Measurements from ENCODE around the gene SH3RF3. TPM values are rescaled to one million over a fixed set of nuclear protein-coding genes. Genes with fewer than 3 reads are reported as not detected.
A peak's percentile ranks its signal among the peaks of the same experiment; 100 is the strongest.

Gene SH3RF3
- total and polyA plus RNA-seq, 5 donors = 5.7 to 8.8 (median 8.1) TPM

DNA sequence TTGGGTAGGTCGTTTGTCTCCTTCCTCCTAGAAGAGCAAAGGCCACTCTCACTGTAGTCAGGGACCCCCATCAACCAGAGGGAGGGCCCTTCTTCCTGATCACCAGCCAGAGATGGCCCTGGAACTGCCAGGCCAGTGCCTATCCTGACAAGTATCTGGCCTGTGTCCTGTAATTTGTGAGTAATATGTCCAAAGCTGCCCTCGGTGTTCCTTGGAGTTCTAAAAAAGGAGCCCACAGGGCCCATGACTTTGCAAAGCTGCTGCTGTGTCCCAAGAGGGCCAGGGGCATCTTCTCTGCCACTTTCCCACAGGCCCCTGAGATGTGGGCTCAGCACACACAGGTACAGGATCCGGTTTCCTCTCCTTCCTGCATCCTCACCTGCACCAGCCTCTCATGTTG is 272.4 kb downstream of the SH3RF3 start:
- Histone ChIP-seq H3K4me1 (ENCODE audit: control insufficient read depth, insufficient read depth, low read length) (no peaks in the 10 kb centered on the region), H3K9me3 (ENCODE audit: control insufficient read depth, low read length) (no peaks in the 10 kb centered on the region), H3K27ac (ENCODE audit: low read length) (no peak overlapping the region), H3K27me3 (ENCODE audit: control insufficient read depth, insufficient read depth) (no peaks in the 10 kb centered on the region), H3K4me3 (ENCODE audit: low read length) (no peak overlapping the region)
- WGBS = 77% methylated on average over 3 of the region's 3 CpGs
- DNase-seq (no peak), ATAC-seq (no peak)
- intact Hi-C loops (cut with DNase I) = no loop called here

DNA sequence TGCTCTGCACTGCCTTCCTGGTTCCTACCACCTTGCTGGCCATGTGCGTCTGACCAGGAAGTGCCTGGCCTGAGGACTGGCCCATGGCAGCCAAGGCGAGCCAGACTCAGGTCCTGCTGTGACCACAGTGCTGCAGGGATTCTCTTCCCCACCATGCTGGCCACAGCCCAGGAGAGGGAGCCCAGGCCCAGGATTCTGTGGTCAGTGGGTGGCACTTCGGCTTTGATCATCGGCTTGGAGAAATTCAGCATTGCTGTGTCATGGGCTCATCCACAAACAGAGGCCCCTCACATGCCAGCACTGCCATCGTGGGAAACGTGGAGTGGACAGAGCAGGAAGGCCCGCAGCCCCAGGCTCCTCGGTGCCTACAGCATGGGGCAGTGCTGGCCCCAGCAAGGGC is 273.2 kb downstream of the SH3RF3 start:
- Histone ChIP-seq H3K27me3 (ENCODE audit: control insufficient read depth, insufficient read depth) (no peaks in the 10 kb centered on the region), H3K4me1 (ENCODE audit: control insufficient read depth, insufficient read depth, low read length) (no peaks in the 10 kb centered on the region), H3K4me3 (ENCODE audit: low read length) (no peak overlapping the region), H3K27ac (ENCODE audit: low read length) (no peak overlapping the region), H3K9me3 (ENCODE audit: control insufficient read depth, low read length) (no peaks in the 10 kb centered on the region)
- WGBS = 80% methylated on average over 8 of the region's 8 CpGs
- intact Hi-C loops (cut with DNase I) = no loop called here
- DNase-seq (no peak), ATAC-seq (no peak)

DNA sequence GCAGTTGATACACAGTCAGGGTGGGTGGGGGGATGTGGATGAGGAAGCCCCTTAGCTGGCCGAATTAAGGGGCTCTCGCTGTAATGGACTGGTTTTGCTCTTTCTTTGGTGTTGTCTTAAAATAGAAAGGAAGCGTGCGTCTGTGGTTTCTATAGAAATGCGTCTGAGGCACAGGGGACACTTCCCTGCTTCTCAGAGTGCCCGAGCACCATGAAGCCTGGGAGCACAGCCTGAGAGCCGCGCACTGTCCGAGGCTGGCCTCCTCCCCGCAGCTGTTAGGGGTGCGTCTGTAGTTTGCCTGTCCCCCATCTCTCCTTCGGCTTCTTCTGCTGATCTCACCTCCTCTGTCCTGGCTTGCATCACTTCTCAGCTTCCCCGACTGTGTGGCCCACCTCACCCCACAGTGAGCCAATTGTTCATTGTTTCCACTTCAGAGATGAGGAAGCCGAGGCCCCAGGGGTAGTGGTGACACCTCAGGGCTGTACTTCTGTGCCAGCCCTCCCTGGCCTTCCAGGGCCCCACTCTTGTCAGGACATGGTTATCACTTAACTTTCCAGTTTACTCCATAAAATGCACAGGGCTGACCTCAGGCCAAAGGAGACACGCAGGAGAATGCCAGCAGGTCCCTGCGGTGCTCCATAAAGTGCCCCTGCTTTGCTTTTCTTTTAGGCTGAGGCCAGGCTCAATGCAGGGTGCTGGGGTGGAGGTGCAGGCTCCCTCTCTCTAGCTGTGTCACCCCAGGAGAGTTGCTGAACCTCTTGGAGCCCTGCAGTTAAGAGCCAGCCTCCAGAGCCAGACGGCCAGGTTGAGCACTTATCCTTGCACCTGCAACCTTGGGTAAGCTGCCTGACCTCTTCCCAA is 274.2 kb downstream of the SH3RF3 start:
- 81% methylated on average over 17 of the region's 17 CpGs for WGBS
- Histone ChIP-seq H3K27ac (ENCODE audit: low read length) (no peak overlapping the region), H3K27me3 (ENCODE audit: control insufficient read depth, insufficient read depth) (no peaks in the 10 kb centered on the region), H3K4me1 (ENCODE audit: control insufficient read depth, insufficient read depth, low read length) (no peaks in the 10 kb centered on the region), H3K4me3 (ENCODE audit: low read length) (no peak overlapping the region), H3K9me3 (ENCODE audit: control insufficient read depth, low read length) (no peaks in the 10 kb centered on the region)
- intact Hi-C loops (cut with DNase I) = no loop called here
- DNase-seq (peak in 1 of 3 donors; percentile 18), ATAC-seq (no peak)

DNA sequence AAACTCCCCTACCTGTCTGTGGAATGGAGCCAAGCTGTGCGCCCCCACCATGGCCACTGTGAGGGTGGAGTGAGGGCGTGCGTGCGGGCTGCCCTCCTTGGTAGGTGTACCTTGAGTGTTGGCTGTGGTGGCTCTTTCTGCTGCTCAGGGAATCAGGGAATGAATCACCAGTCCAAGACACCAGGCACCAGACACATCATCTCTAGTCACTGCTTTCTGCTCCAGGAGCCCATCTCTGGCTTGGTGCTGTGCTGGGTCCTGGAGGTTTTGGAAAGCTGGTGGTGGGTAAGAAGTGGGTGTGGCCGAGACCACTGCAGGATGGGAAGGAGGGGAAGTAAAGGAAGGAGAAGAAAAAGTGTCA is 274.8 kb downstream of the SH3RF3 start:
- ATAC-seq (no peak), DNase-seq (peak in 1 of 3 donors; percentile 27)
- Histone ChIP-seq H3K27ac (ENCODE audit: low read length) (no peak overlapping the region), H3K4me1 (ENCODE audit: control insufficient read depth, insufficient read depth, low read length) (no peaks in the 10 kb centered on the region), H3K4me3 (ENCODE audit: low read length) (no peak overlapping the region), H3K9me3 (ENCODE audit: control insufficient read depth, low read length) (no peaks in the 10 kb centered on the region), H3K27me3 (ENCODE audit: control insufficient read depth, insufficient read depth) (no peaks in the 10 kb centered on the region)
- intact Hi-C loops (cut with DNase I) = no loop called here
- 95% methylated on average over 5 of the region's 5 CpGs for WGBS

DNA sequence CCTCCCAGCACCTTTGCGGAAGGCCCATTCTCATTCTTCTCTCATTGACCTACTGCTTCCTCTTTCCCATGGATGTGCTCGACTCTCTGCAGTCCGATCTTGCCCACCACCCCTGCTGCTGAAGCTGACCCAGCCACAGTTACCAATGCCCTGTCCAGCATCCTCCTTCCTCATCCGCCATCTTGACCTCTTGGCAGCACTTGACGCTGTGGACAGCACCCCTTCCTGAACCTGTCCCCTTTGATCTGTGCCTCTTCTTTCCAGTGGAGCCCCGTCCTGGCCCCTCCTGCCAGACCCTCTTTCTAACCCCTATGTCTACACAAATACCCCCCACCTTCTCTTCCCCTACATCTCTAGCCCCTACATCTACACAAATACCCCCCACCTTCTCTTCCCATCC is 275.7 kb downstream of the SH3RF3 start:
- intact Hi-C loops (cut with DNase I) = no loop called here
- Histone ChIP-seq H3K9me3 (ENCODE audit: control insufficient read depth, low read length) (no peaks in the 10 kb centered on the region), H3K4me1 (ENCODE audit: control insufficient read depth, insufficient read depth, low read length) (no peaks in the 10 kb centered on the region), H3K4me3 (ENCODE audit: low read length) (no peak overlapping the region), H3K27me3 (ENCODE audit: control insufficient read depth, insufficient read depth) (no peaks in the 10 kb centered on the region), H3K27ac (ENCODE audit: low read length) (no peak overlapping the region)
- ATAC-seq (no peak), DNase-seq (no peak)
- 92% methylated on average over 6 of the region's 6 CpGs for WGBS

DNA sequence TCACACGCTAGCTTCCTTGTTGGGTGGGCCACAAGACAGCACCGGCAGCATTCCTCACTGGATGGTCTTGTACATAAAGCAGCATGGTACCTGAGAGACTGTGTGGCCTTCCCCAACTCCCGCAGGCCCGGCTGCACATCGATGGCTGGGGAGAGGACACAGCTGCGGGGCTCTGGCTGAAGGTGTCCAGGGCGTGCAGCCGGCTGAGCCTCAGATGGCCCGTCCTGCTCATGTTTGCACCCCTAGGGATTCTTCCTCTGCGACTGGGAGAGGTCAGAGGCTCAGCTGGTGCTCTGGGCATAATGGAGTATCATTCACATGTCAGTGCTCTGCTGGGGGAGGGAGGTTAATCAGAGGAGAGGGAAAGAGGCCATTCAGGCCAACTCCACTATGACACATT is 276.9 kb downstream of the SH3RF3 start:
- DNase-seq (peak in 1 of 3 donors; percentile 28), ATAC-seq (no peak)
- Histone ChIP-seq H3K9me3 (ENCODE audit: control insufficient read depth, low read length) (no peaks in the 10 kb centered on the region), H3K4me1 (ENCODE audit: control insufficient read depth, insufficient read depth, low read length) (peaks cover 2% of the 10 kb centered on the region), H3K27me3 (ENCODE audit: control insufficient read depth, insufficient read depth) (no peaks in the 10 kb centered on the region), H3K27ac (ENCODE audit: low read length) (no peak overlapping the region), H3K4me3 (ENCODE audit: low read length) (no peak overlapping the region)
- intact Hi-C loops (cut with DNase I) = no loop called here
- WGBS = 95% methylated on average over 10 of the region's 10 CpGs

DNA sequence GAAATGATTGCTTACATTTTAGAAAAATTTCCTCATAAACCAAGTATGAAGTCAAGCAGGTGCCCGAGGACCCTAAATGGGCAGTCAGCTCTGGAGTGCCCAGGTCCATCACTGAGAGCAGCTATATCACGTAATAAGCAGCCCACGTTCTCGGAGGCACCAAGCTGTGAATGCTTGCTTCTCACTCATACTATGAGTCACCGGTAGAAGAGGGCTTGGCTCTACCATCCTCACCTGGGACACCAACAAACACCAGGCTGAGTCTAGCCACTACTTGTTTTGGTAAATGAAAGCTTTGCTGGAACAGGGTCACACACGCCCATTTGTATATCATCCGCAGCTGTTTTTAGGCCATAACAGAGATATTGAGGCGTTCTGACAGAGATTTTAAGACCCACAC is 277.3 kb downstream of the SH3RF3 start:
- Histone ChIP-seq H3K4me3 (ENCODE audit: low read length) (no peak overlapping the region), H3K27ac (ENCODE audit: low read length) (no peak overlapping the region), H3K4me1 (ENCODE audit: control insufficient read depth, insufficient read depth, low read length) (peaks cover 2% of the 10 kb centered on the region), H3K9me3 (ENCODE audit: control insufficient read depth, low read length) (no peaks in the 10 kb centered on the region), H3K27me3 (ENCODE audit: control insufficient read depth, insufficient read depth) (no peaks in the 10 kb centered on the region)
- WGBS = 97% methylated on average over 8 of the region's 8 CpGs
- ATAC-seq (no peak), DNase-seq (no peak)
- intact Hi-C loops (cut with DNase I) = no loop called here

DNA sequence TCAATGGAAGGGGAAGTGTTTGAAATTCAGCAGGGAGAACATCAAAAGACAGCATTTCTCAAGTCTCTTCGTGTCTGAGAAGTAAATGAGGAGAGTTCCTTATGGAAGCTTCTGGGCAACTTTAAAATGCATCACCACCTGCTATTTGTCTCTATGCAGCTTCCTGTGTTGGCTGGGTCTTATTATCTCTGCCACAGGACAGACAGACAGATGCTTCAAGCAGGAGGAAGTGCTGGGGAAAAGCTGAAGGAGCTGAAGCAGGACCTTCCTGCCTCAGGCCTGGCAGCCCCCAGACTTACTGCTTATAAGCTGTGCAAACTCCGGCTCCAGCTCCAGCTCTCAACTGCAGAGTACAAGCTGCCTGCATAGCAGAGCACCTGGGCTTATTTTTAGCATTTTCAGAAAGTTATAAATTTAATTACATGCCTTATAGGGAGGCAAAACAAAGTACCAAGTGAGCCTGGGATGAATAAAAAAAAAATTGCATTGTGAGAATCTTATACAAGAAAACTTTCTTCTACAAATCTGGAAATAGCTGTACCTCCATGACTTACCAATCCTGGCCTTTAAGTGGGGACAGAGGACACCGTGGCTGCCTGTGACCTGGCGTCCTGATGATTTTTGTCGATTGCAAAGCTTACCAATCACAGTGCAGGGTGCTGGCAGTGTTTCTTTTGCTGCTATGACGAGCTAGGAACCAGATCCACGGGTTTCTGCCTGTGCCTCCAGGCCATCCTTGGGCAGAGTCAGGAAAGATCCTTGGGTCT is 278.5 kb downstream of the SH3RF3 start:
- intact Hi-C loops (cut with DNase I) = no loop called here
- H3K4me1 ChIP-seq (ENCODE audit: control insufficient read depth, insufficient read depth, low read length) = peaks cover 2% of the 10 kb centered on the region
- WGBS = 80% methylated on average over 7 of the region's 7 CpGs

DNA sequence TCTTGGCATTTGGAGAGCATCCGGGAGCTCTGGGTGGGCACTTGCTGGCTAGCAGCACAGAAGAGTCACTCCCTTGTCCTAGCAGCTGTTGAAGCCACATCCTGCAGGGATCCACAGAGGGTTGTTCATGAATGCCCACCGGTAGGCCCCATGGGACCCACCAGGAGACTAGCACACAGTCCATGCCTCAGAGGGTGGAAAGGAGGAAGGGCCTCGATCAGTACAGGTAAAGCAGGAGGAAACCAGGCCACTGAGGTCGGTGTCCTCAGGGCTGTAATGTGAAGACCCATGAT is 279.0 kb downstream of the SH3RF3 start:
- DNase-seq (no peak), ATAC-seq (no peak)
- H3K27ac ChIP-seq (ENCODE audit: low read length) = no peak overlapping the region
- 86% methylated on average over 4 of the region's 4 CpGs for WGBS
- intact Hi-C loops (cut with DNase I) = no loop called here
- H3K4me1 ChIP-seq (ENCODE audit: control insufficient read depth, insufficient read depth, low read length) = peaks cover 2% of the 10 kb centered on the region
- H3K27me3 ChIP-seq (ENCODE audit: control insufficient read depth, insufficient read depth) = no peaks in the 10 kb centered on the region
- H3K9me3 ChIP-seq (ENCODE audit: control insufficient read depth, low read length) = no peaks in the 10 kb centered on the region
- H3K4me3 ChIP-seq (ENCODE audit: low read length) = no peak overlapping the region

More for the DNA sequence above, 278.5 kb downstream of the SH3RF3 start:
- H3K9me3 ChIP-seq (ENCODE audit: control insufficient read depth, low read length) = no peaks in the 10 kb centered on the region
- H3K27me3 ChIP-seq (ENCODE audit: control insufficient read depth, insufficient read depth) = no peaks in the 10 kb centered on the region
- H3K4me3 ChIP-seq (ENCODE audit: low read length) = no peak overlapping the region
- ATAC-seq (no peak), DNase-seq (no peak)
- no peak overlapping the region for H3K27ac ChIP-seq (ENCODE audit: low read length)

DNA sequence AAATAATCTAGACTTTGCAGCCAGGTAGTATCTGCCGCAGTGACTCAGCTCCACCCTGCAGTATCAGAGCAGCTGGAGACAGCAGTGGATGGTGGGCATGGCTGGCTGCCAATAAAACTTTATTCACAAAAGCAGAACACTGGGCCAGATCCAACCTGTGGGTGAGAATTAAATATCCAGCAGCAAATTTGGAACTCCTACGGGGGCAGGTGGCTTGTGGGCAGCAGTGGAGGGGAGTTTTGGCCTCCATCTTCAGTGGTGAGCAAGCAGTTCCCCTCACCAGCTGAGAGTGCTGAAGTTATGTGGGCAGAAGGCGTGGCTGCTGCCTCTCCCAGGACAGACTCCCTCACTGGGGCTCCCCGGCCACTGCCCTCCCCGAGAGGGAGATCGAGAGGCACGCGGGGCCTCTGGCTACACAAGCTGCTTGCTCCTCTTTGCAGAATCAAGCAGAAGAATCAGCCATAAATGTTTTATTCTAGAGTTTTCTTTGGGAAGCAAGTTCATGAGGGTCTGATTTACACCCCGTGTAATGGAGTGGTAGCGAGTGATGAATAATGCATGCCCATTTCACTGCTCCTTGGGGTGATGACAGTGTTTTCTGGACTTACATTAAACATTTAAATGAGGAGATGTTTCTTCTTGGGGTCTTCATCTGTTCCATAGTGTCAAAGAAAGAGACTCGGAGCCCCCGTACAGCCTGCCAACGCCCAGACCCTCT is 280.5 kb downstream of the SH3RF3 start:
- peaks cover 2% of the 10 kb centered on the region for H3K4me1 ChIP-seq (ENCODE audit: control insufficient read depth, insufficient read depth, low read length)
- 90% methylated on average over 13 of the region's 13 CpGs for WGBS
- ATAC-seq (no peak), DNase-seq (peak in 1 of 3 donors; percentile 36)
- no peaks in the 10 kb centered on the region for H3K27me3 ChIP-seq (ENCODE audit: control insufficient read depth, insufficient read depth)
- intact Hi-C loops (cut with DNase I) = no loop called here
- no peaks in the 10 kb centered on the region for H3K9me3 ChIP-seq (ENCODE audit: control insufficient read depth, low read length)
- no peak overlapping the region for H3K27ac ChIP-seq (ENCODE audit: low read length)
- no peak overlapping the region for H3K4me3 ChIP-seq (ENCODE audit: low read length)
